HCT116 (cell line): ENCODE measurements around the gene SSH2. TPM values are rescaled to one million over a fixed set of nuclear protein-coding genes. Genes with fewer than 3 reads are reported as not detected.

Experiments
- ATAC-seq: fragments of 200-7000 bp; cut with Tn5 transposase; 2 replicates; pipeline ENCODE4 v1.9.1; 2020; ENCODE audit warnings: mild to moderate bottlenecking, moderate library complexity
- BruUV-seq: library from RNA; stranded (reverse); fragments of 400-500 nt; replicated peaks from 2 replicates; lab custom pipeline; 2021; lab: Mats Ljungman, UMichigan
- CTCF ChIA-PET: fragments of 300-600 bp; sonication (Branson Sonifier 250); formaldehyde crosslinking; loops from one replicate; lab custom pipeline; 2021; ENCODE audit warnings: antibody characterized with exemption; lab: Charles Lee
- POLR2A ChIA-PET: fragments of 300-600, 350-600 bp; sonication (Branson Sonifier 250); formaldehyde crosslinking; loops from one replicate; lab custom pipeline; 2021; ENCODE audit warnings: antibody characterized with exemption; lab: Charles Lee
- RAD21 ChIA-PET, 2 experiments: fragments of 300-600 bp; sonication (Branson Sonifier 250); formaldehyde crosslinking; loops; one replicate each; lab custom pipeline; 2023; ENCODE audit warnings: low total read pairs in 2 of 2; ENCODE audit not compliant: uncharacterized antibody in 2 of 2, unreplicated experiment in 2 of 2, low non-redundant PET in 1 of 2; lab: Charles Lee
- DNase-seq: peaks from one replicate; pipeline ENCODE4 v3.0.0-alpha.2; 2010; ENCODE audit warnings: low read depth, low spot score
- H2AFZ ChIP-seq: fragments of 200-600 bp; shearing (Covaris generic), sonication (generic); 2 replicates; pipeline ENCODE4 v1.6.1; 2017; ENCODE audit warnings: low read depth, mixed run types, mixed read lengths, antibody characterized with exemption, low read length; ENCODE audit not compliant: poor library complexity, severe bottlenecking
- H3K27ac ChIP-seq: 2 replicates; pipeline ENCODE4 v1.5.1; 2012; ENCODE audit warnings: low read depth, low read length
- H3K27me3 ChIP-seq: fragments of 200-600 bp; sonication (generic); 2 replicates; pipeline ENCODE4 v1.6.1; 2016; ENCODE audit warnings: mixed run types, low read length, mixed read lengths; ENCODE audit not compliant: insufficient read depth
- H3K36me3 ChIP-seq, 2 experiments: fragments of 200-500 bp in 1 of 2; fragments of 200-600 bp in 1 of 2; sonication (Bioruptor generic) in 1 of 2; sonication (generic) in 1 of 2; 2 replicates each; pipeline versions ENCODE4 v1.5.1 to v1.6.1; 2014 to 2016; ENCODE audit warnings: low read length in 2 of 2, inconsistent platforms in 1 of 2, mixed read lengths in 1 of 2, mixed run types in 1 of 2; ENCODE audit not compliant: insufficient read depth in 2 of 2, control insufficient read depth in 1 of 2
- H3K4me1 ChIP-seq, 2 experiments: fragments of 200-600 bp in 1 of 2; sonication (generic) in 1 of 2; 2 replicates each; pipeline versions ENCODE4 v1.5.1 to v1.6.1; 2012 to 2017; ENCODE audit warnings: low read length in 2 of 2, inconsistent platforms in 1 of 2, mild to moderate bottlenecking in 1 of 2, mixed read lengths in 1 of 2, mixed run types in 1 of 2, moderate library complexity in 1 of 2; ENCODE audit not compliant: insufficient read depth in 2 of 2, control insufficient read depth in 1 of 2
- H3K4me2 ChIP-seq: fragments of 200-600 bp; sonication (generic); 2 replicates; pipeline ENCODE4 v1.6.1; 2017; ENCODE audit warnings: mixed run types, low read length, mixed read lengths
- H3K4me3 ChIP-seq, 2 experiments: fragments of 200-600 bp in 1 of 2; sonication (generic) in 1 of 2; replicated peaks in 1 of 2; 2 replicates each; pipeline ENCODE4 v1.5.1; 2011 to 2016; ENCODE audit warnings: low read length in 2 of 2, control low read depth in 1 of 2, low read depth in 1 of 2, mild to moderate bottlenecking in 1 of 2, mixed read lengths in 1 of 2, mixed run types in 1 of 2
- H3K79me2 ChIP-seq: fragments of 200-600 bp; sonication (generic); 2 replicates; pipeline ENCODE4 v1.6.1; 2017; ENCODE audit warnings: mild to moderate bottlenecking, mixed run types, low read length, moderate library complexity, mixed read lengths; ENCODE audit not compliant: insufficient read depth
- H3K9ac ChIP-seq: fragments of 200-600 bp; sonication (generic); 2 replicates; pipeline ENCODE4 v1.6.1; 2016; ENCODE audit warnings: low read length, mixed read lengths
- H3K9me2 ChIP-seq: fragments of 200-600 bp; sonication (generic), shearing (Covaris generic); 2 replicates; pipeline ENCODE4 v1.6.1; 2017; ENCODE audit warnings: mixed run types, mild to moderate bottlenecking, moderate library complexity; ENCODE audit not compliant: insufficient read depth
- H3K9me3 ChIP-seq, 2 experiments: fragments of 200-500 bp in 1 of 2; fragments of 200-600 bp in 1 of 2; sonication (Bioruptor generic) in 1 of 2; sonication (generic) in 1 of 2; 2 replicates each; pipeline ENCODE4 v1.6.1; 2014 to 2017; ENCODE audit warnings: low read length in 2 of 2, mixed read lengths in 2 of 2, inconsistent platforms in 1 of 2, low read depth in 1 of 2, mild to moderate bottlenecking in 1 of 2, mixed run types in 1 of 2, moderate library complexity in 1 of 2; ENCODE audit not compliant: control insufficient read depth in 1 of 2, insufficient read depth in 1 of 2
- H4K20me1 ChIP-seq: fragments of 200-600 bp; sonication (generic), shearing (Covaris generic); 2 replicates; pipeline ENCODE4 v1.6.1; 2017; ENCODE audit warnings: mixed run types, mild to moderate bottlenecking, moderate library complexity; ENCODE audit not compliant: insufficient read depth
- CBX3 ChIP-seq: IDR thresholded peaks from 2 replicates; pipeline ENCODE4 v1.6.1; 2012; ENCODE audit warnings: low read depth
- CEBPB ChIP-seq: IDR thresholded peaks from 2 replicates; pipeline ENCODE4 v1.6.1; 2012; ENCODE audit warnings: low read depth
- ELF1 ChIP-seq: IDR thresholded peaks from 2 replicates; pipeline ENCODE4 v1.6.1; 2012; ENCODE audit warnings: low read depth, borderline replicate concordance
- EZH2phosphoT487 ChIP-seq: fragments of 200-600 bp; IDR thresholded peaks from 2 replicates; pipeline ENCODE4 v1.6.1; 2018; ENCODE audit warnings: antibody characterized with exemption, borderline replicate concordance
- POLR2A ChIP-seq: IDR thresholded peaks from 2 replicates; pipeline ENCODE4 v1.7.0; 2011; ENCODE audit warnings: borderline replicate concordance; ENCODE audit not compliant: insufficient read depth, insufficient read length; ENCODE audit errors: extremely low read depth
- RAD21 ChIP-seq: IDR thresholded peaks from 2 replicates; pipeline ENCODE4 v1.6.1; 2012; ENCODE audit warnings: low read depth, mild to moderate bottlenecking
- SIN3A ChIP-seq: IDR thresholded peaks from 2 replicates; pipeline ENCODE4 v1.6.1; 2012; ENCODE audit warnings: low read depth
- TCF7L2 ChIP-seq: IDR thresholded peaks from 2 replicates; pipeline ENCODE4 v1.7.0; 2011; ENCODE audit warnings: borderline replicate concordance, inconsistent platforms; ENCODE audit not compliant: insufficient read depth, insufficient read length; ENCODE audit errors: extremely low read depth
- YY1 ChIP-seq: IDR thresholded peaks from 2 replicates; pipeline ENCODE4 v1.6.1; 2011; ENCODE audit warnings: low read length, low read depth, moderate library complexity, mild to moderate bottlenecking; ENCODE audit not compliant: insufficient replicate concordance; ENCODE audit errors: extremely low read depth
- ZNF274 ChIP-seq: fragments of 200-500 bp; sonication (Bioruptor generic); IDR thresholded peaks from 2 replicates; pipeline ENCODE4 v1.6.1; 2014; ENCODE audit warnings: mild to moderate bottlenecking, low read depth, low read length, inconsistent platforms
- intact Hi-C: fragments of 100-400 bp; cut with micrococcal nuclease; formaldehyde crosslinking; loops from 2 replicates; pipeline ENCODE4 v1.10.0; 2022
- total RNA-seq: library from RNA; stranded (reverse); gene quantifications from one replicate; pipeline ENCODE4 v1.2.1, GENCODE V29; 2021; ENCODE audit not compliant: unreplicated experiment
- TF ChIP-seq, protein P1 (sequence below): IDR thresholded peaks from 2 replicates; pipeline ENCODE4 v1.6.1; 2012
- TF ChIP-seq, protein P2 (sequence below): IDR thresholded peaks from 2 replicates; pipeline ENCODE4 v1.6.1; 2011; ENCODE audit warnings: mild to moderate bottlenecking, low read length, moderate library complexity; ENCODE audit not compliant: insufficient replicate concordance; ENCODE audit errors: extremely low read depth

SSH2 gene
- total RNA-seq, 1 experiment from 2014 or later: 17.0 TPM

DNA sequence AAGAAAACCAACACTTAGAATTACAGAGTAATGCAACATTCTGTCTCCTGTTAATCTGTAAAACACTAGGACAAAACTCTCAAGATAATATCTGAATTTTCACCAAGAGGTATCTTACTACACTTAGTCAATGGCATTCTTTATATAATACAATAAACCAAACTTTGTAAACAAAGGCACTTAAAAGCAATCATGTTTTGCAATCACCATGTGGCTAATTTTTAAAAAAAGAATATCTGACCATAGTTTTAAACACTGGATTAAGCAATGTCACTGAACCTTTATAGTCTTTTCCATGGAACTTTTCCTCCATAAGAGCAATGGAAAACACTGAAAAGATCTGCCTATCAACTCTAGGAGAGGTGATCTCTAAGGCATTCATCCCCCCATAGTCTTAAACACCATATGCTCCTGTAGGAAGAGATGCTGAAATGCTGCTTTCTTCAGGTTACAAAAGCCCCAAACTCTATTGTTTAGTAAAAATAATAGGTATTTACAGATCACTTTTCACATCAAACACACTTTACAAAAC, 163.2 kb downstream of the SSH2 start (continued):
- no peak for TF ChIP-seq ZNF274
- no peak for TF ChIP-seq ELF1
- no peak for TF ChIP-seq EZH2phosphoT487
- no peak for TF ChIP-seq POLR2A

DNA sequence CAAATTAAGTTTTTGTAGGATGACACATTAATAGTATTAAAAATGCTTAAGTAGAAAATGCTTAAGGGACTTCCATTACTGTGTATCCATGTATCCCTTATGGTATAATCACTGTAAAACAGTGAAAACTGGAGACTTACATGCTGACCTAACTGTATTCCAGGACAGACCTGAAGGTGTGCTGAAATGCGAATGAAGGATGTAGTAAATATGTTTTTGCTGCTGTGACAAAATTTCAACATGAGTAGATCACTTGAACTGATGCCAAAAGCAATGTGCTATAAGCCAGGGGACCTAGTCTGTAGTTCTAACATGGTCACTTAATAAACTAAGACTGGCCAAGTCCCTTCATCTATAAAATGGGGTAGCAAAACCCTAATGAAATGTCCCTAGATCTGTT, 165.3 kb downstream of the SSH2 start:
- Histone ChIP-seq H3K4me3 (no peak overlapping the region), H3K36me3 (no peaks in the 10 kb centered on the region), H3K9me2 (no peaks in the 10 kb centered on the region), H3K79me2 (no peaks in the 10 kb centered on the region), H4K20me1 (no peaks in the 10 kb centered on the region), H3K27me3 (no peaks in the 10 kb centered on the region), H2AFZ (no peak overlapping the region), H3K27ac (no peak overlapping the region), H3K9ac (no peak overlapping the region), H3K4me2 (no peak overlapping the region), H3K9me3 (no peaks in the 10 kb centered on the region), H3K4me1 (no peaks in the 10 kb centered on the region)
- intact Hi-C loops: no loop called here
- no TSS peak for BruUV-seq
- RAD21 ChIA-PET: no interaction called here
- ATAC-seq (no peak), DNase-seq (no peak)
- POLR2A ChIA-PET: no interaction called here
- CTCF ChIA-PET: interaction anchor here (1.9 kb wide), 1 partner anchor 14 kb away, joined by 8 read pairs; no protein-coding TSS in a partner anchor
- TF ChIP-seq CEBPB (no peak), RAD21 (no peak), CBX3 (no peak), TCF7L2 (no peak), POLR2A (no peak), SIN3A (no peak), YY1 (no peak)
- TF ChIP-seq, protein P1, sequence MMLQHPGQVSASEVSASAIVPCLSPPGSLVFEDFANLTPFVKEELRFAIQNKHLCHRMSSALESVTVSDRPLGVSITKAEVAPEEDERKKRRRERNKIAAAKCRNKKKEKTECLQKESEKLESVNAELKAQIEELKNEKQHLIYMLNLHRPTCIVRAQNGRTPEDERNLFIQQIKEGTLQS: no peak
- TF ChIP-seq, protein P2, sequence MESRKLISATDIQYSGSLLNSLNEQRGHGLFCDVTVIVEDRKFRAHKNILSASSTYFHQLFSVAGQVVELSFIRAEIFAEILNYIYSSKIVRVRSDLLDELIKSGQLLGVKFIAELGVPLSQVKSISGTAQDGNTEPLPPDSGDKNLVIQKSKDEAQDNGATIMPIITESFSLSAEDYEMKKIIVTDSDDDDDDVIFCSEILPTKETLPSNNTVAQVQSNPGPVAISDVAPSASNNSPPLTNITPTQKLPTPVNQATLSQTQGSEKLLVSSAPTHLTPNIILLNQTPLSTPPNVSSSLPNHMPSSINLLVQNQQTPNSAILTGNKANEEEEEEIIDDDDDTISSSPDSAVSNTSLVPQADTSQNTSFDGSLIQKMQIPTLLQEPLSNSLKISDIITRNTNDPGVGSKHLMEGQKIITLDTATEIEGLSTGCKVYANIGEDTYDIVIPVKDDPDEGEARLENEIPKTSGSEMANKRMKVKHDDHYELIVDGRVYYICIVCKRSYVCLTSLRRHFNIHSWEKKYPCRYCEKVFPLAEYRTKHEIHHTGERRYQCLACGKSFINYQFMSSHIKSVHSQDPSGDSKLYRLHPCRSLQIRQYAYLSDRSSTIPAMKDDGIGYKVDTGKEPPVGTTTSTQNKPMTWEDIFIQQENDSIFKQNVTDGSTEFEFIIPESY: no peak
